H1 (cell line): ENCODE results near the gene TADA1. TPM values are rescaled to one million over a fixed set of nuclear protein-coding genes. Genes with fewer than 3 reads are reported as not detected.

Experiments
- CHD7 ChIP-seq: fragments of 300-600 bp; sonication (generic); IDR thresholded peaks from 2 replicates; pipeline ENCODE4 v1.7.1; 2012; ENCODE audit warnings: low read length, moderate library complexity, mild to moderate bottlenecking, inconsistent platforms; ENCODE audit not compliant: insufficient replicate concordance
- MAFK ChIP-seq: IDR thresholded peaks from 2 replicates; pipeline ENCODE4 v1.6.1; 2012; ENCODE audit warnings: low read depth, mild to moderate bottlenecking, improper control_type of control experiment, low read length
- POLR2A ChIP-seq, 2 experiments: IDR thresholded peaks; 1 replicate in 1 of 2; 2 replicates in 1 of 2; pipeline ENCODE4 v1.6.1; 2011; ENCODE audit warnings: low read depth in 2 of 2, low read length in 2 of 2, mild to moderate bottlenecking in 2 of 2; ENCODE audit errors: control extremely low read depth in 1 of 2
- SP1 ChIP-seq: IDR thresholded peaks from 2 replicates; pipeline ENCODE4 v1.6.1; 2011; ENCODE audit warnings: low read depth, low read length
- TAF7 ChIP-seq: optimal IDR thresholded peaks from 2 replicates; pipeline ENCODE3; 2011; ENCODE audit warnings: low read depth, mild to moderate bottlenecking, inconsistent platforms, low read length, moderate library complexity, borderline replicate concordance
- TBP ChIP-seq: IDR thresholded peaks from 2 replicates; pipeline ENCODE4 v1.6.1; 2011; ENCODE audit warnings: low read depth, low read length, improper control_type of control experiment
- polyA plus RNA-seq, 7 experiments: library from polyadenylated mRNA; depleted of rRNA in 3 of 7; stranded (reverse) in 5 of 7; unstranded in 2 of 7; fragments of >200 nt in 5 of 7; fragments of 200-250 nt in 2 of 7; gene quantifications; 1 replicate in 5 of 7; 2 replicates in 1 of 7; 4 replicates in 1 of 7; pipeline versions ENCODE4 v1.2.1 to v1.2.3, GENCODE V29; 2011 to 2013; ENCODE audit warnings: missing spikeins in 2 of 7, mixed read lengths in 2 of 7
- total RNA-seq: library from RNA; stranded (reverse); fragmentation: NEBNext Ultra II Directional; extraction: Animal tissue kit (Norgen Biotek cat#: 25700); gene quantifications from 2 replicates; pipeline ENCODE4 v1.2.1, GENCODE V29; 2021

TADA1 gene
- total and polyA plus RNA-seq, 2 of the 8 experiments (the other 6 are each of a cell fraction or from before 2014, with no cell fraction given) = 21.1 to 23.6 TPM

- TF ChIP-seq TAF7 = no peak
- TF ChIP-seq SP1 = no peak
- no peak for TF ChIP-seq TBP
- no peak for TF ChIP-seq POLR2A (IDR thresholded peaks at IDR 0.05; ENCODE audit: control extremely low read depth in 1 of 2, low read depth in 2 of 2, low read length in 2 of 2)
- no peak for TF ChIP-seq MAFK
- no peak for TF ChIP-seq CHD7
Observed at GRCh38 chr1:166874464-166874863, 1.6 kb downstream of the TADA1 start (continued).
